ENCODE data around the gene POLR2L. TPM values are rescaled to one million over a fixed set of nuclear protein-coding genes. Genes with fewer than 3 reads are reported as not detected.
A peak's percentile ranks its signal among the peaks of the same experiment; 100 is the strongest.

The POLR2L gene
- total RNA-seq, 1 donor from 2014 or later = 78.7 TPM

GRCh38 chr11:801097-801780, 41.1 kb downstream of the POLR2L start:
- H3K4me3 Mint-ChIP-seq = no peak overlapping the region
- H3K27ac Mint-ChIP-seq = no peak overlapping the region
- no peak for TF ChIP-seq CTCF (IDR thresholded peaks at IDR 0.05; ENCODE audit: unreplicated experiment)
- no peaks in the 10 kb centered on the region for H3K36me3 Mint-ChIP-seq
- H3K4me1 Mint-ChIP-seq = peaks cover 17% of the 10 kb centered on the region
- no peaks in the 10 kb centered on the region for H3K27me3 Mint-ChIP-seq (ENCODE audit: low read depth)
- H3K9me3 Mint-ChIP-seq = no peaks in the 10 kb centered on the region
- DNase-seq (ENCODE audit: low spot score in 2 of 2, unreplicated experiment in 2 of 2) = no peak

- no peak for DNase-seq (ENCODE audit: low spot score in 2 of 2, unreplicated experiment in 2 of 2)
- H3K36me3 Mint-ChIP-seq = no peaks in the 10 kb centered on the region
- peaks cover 22% of the 10 kb centered on the region for H3K4me1 Mint-ChIP-seq
- H3K27me3 Mint-ChIP-seq (ENCODE audit: low read depth) = no peaks in the 10 kb centered on the region
- H3K27ac Mint-ChIP-seq = no peak overlapping the region
- H3K4me3 Mint-ChIP-seq = no peak overlapping the region
- H3K9me3 Mint-ChIP-seq = no peaks in the 10 kb centered on the region
- TF ChIP-seq CTCF (IDR thresholded peaks at IDR 0.05; ENCODE audit: unreplicated experiment) = no peak
Measured at GRCh38 chr11:800473-800872, 41.9 kb downstream of the POLR2L start.

DNA sequence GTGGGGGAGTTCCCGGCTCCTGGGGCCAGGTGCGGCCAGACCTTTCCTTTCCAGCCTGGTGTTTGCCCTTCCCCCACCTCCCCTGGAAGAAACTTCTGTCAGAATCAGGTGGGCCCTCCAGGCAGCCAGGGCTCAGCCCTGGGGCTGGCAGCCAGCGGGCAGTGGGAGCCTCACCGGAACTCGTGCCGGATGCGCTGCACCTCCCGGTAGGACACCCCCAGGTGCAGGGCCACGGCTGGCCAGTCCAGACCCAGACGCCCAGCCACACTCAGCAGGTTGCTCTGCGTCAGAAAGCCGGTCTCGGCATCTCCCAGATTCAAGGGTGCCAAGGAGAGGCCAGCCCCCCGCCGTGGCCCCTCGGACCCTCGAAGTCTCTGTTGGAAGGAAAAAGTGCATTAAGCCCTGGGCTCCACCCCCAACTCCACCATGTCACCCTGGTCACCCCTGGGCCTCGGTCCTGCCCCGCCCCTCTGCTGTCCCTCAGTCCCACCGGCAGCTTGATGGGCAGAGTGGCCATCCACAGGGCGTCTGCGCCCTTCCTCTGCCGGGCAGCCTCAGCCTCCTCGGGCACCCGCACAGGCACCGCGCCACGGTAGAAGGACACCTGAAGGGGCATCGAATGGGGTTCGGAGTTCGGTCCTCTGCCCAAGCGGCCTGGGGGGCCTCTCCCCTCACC, 42.5 kb downstream of the POLR2L start:
- no peaks in the 10 kb centered on the region for H3K9me3 Mint-ChIP-seq
- no peak for TF ChIP-seq CTCF (IDR thresholded peaks at IDR 0.05; ENCODE audit: unreplicated experiment)
- H3K27me3 Mint-ChIP-seq (ENCODE audit: low read depth) = no peaks in the 10 kb centered on the region
- H3K4me1 Mint-ChIP-seq = peaks cover 22% of the 10 kb centered on the region
- H3K27ac Mint-ChIP-seq = no peak overlapping the region
- no peaks in the 10 kb centered on the region for H3K36me3 Mint-ChIP-seq
- peak overlapping the region; percentile 6 for H3K4me3 Mint-ChIP-seq
- DNase-seq (ENCODE audit: low spot score in 2 of 2, unreplicated experiment in 2 of 2) = no peak

- Mint-ChIP-seq H3K27ac (peak within 1 kb of the TSS; percentile 94), H3K4me3 (peak within 1 kb of the TSS; percentile 83), H3K27me3 (ENCODE audit: low read depth) (no peaks in the 10 kb centered on the region), H3K36me3 (no peaks in the 10 kb centered on the region), H3K4me1 (peaks cover 11% of the 10 kb centered on the region), H3K9me3 (no peaks in the 10 kb centered on the region)
- TF ChIP-seq CTCF (IDR thresholded peaks at IDR 0.05; ENCODE audit: unreplicated experiment) = peak; percentile 86
- peak; percentile 80 to 94 for DNase-seq (ENCODE audit: low spot score in 2 of 2, unreplicated experiment in 2 of 2)
Measured at GRCh38 chr11:798093-798713, 44.1 kb downstream of the POLR2L start, which contains the start of gene SLC25A22. SLC25A22 (minus strand) TSS chr11:798281; CDS start chr11:795006, 3,275 bp downstream.

- H3K36me3 Mint-ChIP-seq = no peaks in the 10 kb centered on the region
- DNase-seq (ENCODE audit: low spot score in 2 of 2, unreplicated experiment in 2 of 2) = peak; percentile 70 to 82
- TF ChIP-seq CTCF (IDR thresholded peaks at IDR 0.05; ENCODE audit: unreplicated experiment) = no peak
- H3K27me3 Mint-ChIP-seq (ENCODE audit: low read depth) = no peaks in the 10 kb centered on the region
- peak overlapping the region; percentile 83 for H3K4me3 Mint-ChIP-seq
- H3K27ac Mint-ChIP-seq = peak overlapping the region; percentile 94
- H3K9me3 Mint-ChIP-seq = no peaks in the 10 kb centered on the region
- peaks cover 11% of the 10 kb centered on the region for H3K4me1 Mint-ChIP-seq
Measured at GRCh38 chr11:797296-798092, 44.8 kb downstream of the POLR2L start.

Data from mesothelial cell of epicardium (in vitro differentiated cells).